SK-N-SH treated with all-trans-retinoic acid at 6 μM for 48 hours (cell line): ENCODE data around the gene CTBP1.

Experiments
- ARNTL ChIP-seq: fragments of 450-650 bp; formaldehyde crosslinking; IDR thresholded peaks from 2 replicates; pipeline ENCODE4 v1.5.0; 2020; ENCODE audit warnings: low read depth, mild to moderate bottlenecking, moderate library complexity, borderline replicate concordance
- CSDC2 ChIP-seq: fragments of 250-450 bp; sonication (Bioruptor Pico); IDR thresholded peaks from 2 replicates; pipeline ENCODE4 v1.5.0; 2020; ENCODE audit warnings: mild to moderate bottlenecking, moderate library complexity
- ESRRG ChIP-seq: fragments of 250-450 bp; sonication (Bioruptor Pico); IDR thresholded peaks from 2 replicates; pipeline ENCODE4 v1.6.1; 2021; ENCODE audit warnings: mild to moderate bottlenecking
- GLIS3 ChIP-seq: fragments of 250-450 bp; sonication (Bioruptor Pico); IDR thresholded peaks from 2 replicates; pipeline ENCODE4 v1.5.0; 2020; ENCODE audit warnings: mild to moderate bottlenecking, moderate library complexity
- OSR1 ChIP-seq: fragments of 250-450 bp; sonication (Bioruptor Pico); IDR thresholded peaks from 2 replicates; pipeline ENCODE4 v1.8.0; 2022; ENCODE audit warnings: moderate library complexity, mild to moderate bottlenecking, inconsistent platforms
- PPARA ChIP-seq: fragments of 250-450 bp; sonication (Bioruptor Pico); IDR thresholded peaks from 2 replicates; pipeline ENCODE4 v1.5.0; 2020; ENCODE audit warnings: mild to moderate bottlenecking, borderline replicate concordance
- RARB ChIP-seq: fragments of 250-450 bp; sonication (Bioruptor Pico); IDR thresholded peaks from 2 replicates; pipeline ENCODE4 v1.8.0; 2021; ENCODE audit warnings: mild to moderate bottlenecking, moderate library complexity
- SNAI2 ChIP-seq: fragments of 250-450 bp; sonication (Bioruptor Pico); IDR thresholded peaks from 2 replicates; pipeline ENCODE4 v1.5.0; 2020; ENCODE audit warnings: mild to moderate bottlenecking, moderate library complexity
- ZFP3 ChIP-seq: fragments of 250-450 bp; sonication (Bioruptor Pico); IDR thresholded peaks from 2 replicates; pipeline ENCODE4 v1.5.0; 2020; ENCODE audit warnings: mild to moderate bottlenecking, moderate library complexity
- ZFP30 ChIP-seq: fragments of 450-650 bp; formaldehyde crosslinking; IDR thresholded peaks from 2 replicates; pipeline ENCODE4 v1.5.0; 2022; ENCODE audit warnings: mild to moderate bottlenecking, moderate library complexity
- ZNF565 ChIP-seq: fragments of 450-650 bp; formaldehyde crosslinking; conservative IDR thresholded peaks from 2 replicates; pipeline ENCODE4 v1.5.0; 2020; ENCODE audit warnings: low read depth, mild to moderate bottlenecking, moderate library complexity
- TF ChIP-seq, protein P1 (sequence below): fragments of 250-450 bp; sonication (Bioruptor Pico); IDR thresholded peaks from 2 replicates; pipeline ENCODE4 v1.5.0; 2020; ENCODE audit warnings: mild to moderate bottlenecking, moderate library complexity
- TF ChIP-seq, protein P2 (sequence below): fragments of 250-450 bp; sonication (Bioruptor Pico); IDR thresholded peaks from 2 replicates; pipeline ENCODE4 v1.8.0; 2020; ENCODE audit warnings: mild to moderate bottlenecking, moderate library complexity, borderline replicate concordance

DNA sequence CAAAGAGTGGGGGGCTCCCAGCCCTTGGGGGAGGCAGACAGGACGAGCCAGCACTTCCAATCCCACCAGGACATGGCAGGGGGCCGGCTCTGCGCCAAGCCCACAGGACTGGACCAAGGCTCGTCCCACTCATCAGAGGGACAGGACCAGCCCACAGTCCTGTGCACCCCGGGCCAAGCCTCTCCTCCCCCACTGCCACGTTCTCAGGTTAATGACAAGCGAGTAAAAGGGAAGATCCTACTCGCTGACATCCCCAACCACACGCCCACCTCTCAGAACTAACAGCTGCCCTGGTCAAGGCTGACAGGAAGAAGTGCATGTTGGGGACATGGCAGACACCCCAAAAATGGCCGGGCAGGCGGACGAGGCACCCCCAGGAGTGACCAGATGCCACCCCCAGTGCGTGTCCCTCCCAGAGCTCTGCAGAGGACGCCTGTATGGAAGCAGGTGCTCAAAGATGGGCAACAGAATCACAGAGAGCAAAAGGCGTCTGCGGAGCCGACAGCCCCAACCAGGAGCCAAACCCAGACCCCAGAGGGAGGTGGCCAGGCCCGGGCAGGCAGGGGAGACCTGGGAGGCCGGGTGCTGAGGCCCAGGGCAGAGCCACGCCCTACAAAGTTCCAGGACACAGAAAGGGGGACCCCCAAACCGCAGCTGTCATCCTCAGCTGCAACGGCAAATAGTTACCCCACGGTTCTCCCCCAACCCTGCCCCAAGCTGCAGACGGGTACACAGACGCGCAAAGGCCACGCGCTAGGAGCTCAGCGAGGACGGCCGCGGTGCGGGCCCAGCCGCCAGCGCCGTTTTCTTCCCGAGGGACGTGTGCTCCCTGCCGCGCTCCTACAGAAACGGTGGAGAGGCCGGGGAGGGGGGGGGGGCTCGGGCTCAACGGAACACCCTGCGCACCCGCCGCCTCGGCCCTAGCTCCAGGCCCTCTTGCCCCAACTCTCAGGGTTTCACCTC is 1.7 kb downstream of the CTBP1 start:
- TF ChIP-seq, protein P1, sequence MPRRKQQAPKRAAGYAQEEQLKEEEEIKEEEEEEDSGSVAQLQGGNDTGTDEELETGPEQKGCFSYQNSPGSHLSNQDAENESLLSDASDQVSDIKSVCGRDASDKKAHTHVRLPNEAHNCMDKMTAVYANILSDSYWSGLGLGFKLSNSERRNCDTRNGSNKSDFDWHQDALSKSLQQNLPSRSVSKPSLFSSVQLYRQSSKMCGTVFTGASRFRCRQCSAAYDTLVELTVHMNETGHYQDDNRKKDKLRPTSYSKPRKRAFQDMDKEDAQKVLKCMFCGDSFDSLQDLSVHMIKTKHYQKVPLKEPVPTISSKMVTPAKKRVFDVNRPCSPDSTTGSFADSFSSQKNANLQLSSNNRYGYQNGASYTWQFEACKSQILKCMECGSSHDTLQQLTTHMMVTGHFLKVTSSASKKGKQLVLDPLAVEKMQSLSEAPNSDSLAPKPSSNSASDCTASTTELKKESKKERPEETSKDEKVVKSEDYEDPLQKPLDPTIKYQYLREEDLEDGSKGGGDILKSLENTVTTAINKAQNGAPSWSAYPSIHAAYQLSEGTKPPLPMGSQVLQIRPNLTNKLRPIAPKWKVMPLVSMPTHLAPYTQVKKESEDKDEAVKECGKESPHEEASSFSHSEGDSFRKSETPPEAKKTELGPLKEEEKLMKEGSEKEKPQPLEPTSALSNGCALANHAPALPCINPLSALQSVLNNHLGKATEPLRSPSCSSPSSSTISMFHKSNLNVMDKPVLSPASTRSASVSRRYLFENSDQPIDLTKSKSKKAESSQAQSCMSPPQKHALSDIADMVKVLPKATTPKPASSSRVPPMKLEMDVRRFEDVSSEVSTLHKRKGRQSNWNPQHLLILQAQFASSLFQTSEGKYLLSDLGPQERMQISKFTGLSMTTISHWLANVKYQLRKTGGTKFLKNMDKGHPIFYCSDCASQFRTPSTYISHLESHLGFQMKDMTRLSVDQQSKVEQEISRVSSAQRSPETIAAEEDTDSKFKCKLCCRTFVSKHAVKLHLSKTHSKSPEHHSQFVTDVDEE (CRISPR knock-in tag), result no peak
- TF ChIP-seq ZFP3 (CRISPR knock-in tag) (peak; percentile 85), RARB (no peak), ESRRG (CRISPR knock-in tag) (no peak), SNAI2 (CRISPR knock-in tag) (no peak), GLIS3 (CRISPR knock-in tag) (no peak), ZNF565 (CRISPR knock-in tag) (no peak), OSR1 (CRISPR knock-in tag) (no peak), CSDC2 (no peak), ARNTL (CRISPR knock-in tag) (no peak), PPARA (CRISPR knock-in tag) (no peak), ZFP30 (CRISPR knock-in tag) (no peak)
- TF ChIP-seq, protein P2, sequence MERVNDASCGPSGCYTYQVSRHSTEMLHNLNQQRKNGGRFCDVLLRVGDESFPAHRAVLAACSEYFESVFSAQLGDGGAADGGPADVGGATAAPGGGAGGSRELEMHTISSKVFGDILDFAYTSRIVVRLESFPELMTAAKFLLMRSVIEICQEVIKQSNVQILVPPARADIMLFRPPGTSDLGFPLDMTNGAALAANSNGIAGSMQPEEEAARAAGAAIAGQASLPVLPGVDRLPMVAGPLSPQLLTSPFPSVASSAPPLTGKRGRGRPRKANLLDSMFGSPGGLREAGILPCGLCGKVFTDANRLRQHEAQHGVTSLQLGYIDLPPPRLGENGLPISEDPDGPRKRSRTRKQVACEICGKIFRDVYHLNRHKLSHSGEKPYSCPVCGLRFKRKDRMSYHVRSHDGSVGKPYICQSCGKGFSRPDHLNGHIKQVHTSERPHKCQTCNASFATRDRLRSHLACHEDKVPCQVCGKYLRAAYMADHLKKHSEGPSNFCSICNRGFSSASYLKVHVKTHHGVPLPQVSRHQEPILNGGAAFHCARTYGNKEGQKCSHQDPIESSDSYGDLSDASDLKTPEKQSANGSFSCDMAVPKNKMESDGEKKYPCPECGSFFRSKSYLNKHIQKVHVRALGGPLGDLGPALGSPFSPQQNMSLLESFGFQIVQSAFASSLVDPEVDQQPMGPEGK (CRISPR knock-in tag), result no peak
